Right atrium auricular region (tissue), 2 donors: Measurements from ENCODE around the gene DNMT3L. TPM values are rescaled to one million over a fixed set of nuclear protein-coding genes. Genes with fewer than 3 reads are reported as not detected.

Experiments used
- DNase-seq: peaks from one replicate; pipeline ENCODE4 v3.0.0-alpha.2; 2019; ENCODE audit warnings: low spot score
- H3K27ac ChIP-seq, 2 donors: fragments of 200-600 bp; sonication (generic); 1 replicate in 1 of 2; 2 replicates in 1 of 2; pipeline ENCODE4 v1.5.1; 2016 to 2019
- H3K27me3 ChIP-seq, 2 donors: fragments of 200-600 bp; sonication (generic); one replicate each; pipeline versions ENCODE4 v1.5.1 to v1.6.0; 2017 to 2019
- H3K36me3 ChIP-seq: fragments of 200-600 bp; sonication (generic); one replicate; pipeline ENCODE4 v1.5.1; 2016
- H3K4me1 ChIP-seq, 2 donors: fragments of 200-600 bp; sonication (generic); one replicate each; pipeline versions ENCODE4 v1.5.1 to v1.6.0; 2017 to 2019
- H3K4me3 ChIP-seq, 2 donors: fragments of 200-600 bp; sonication (generic); 1 replicate in 1 of 2; 2 replicates in 1 of 2; pipeline ENCODE4 v1.5.1; 2017 to 2019; ENCODE audit warnings: mild to moderate bottlenecking in 1 of 2, moderate library complexity in 1 of 2
- H3K9me3 ChIP-seq, 2 donors: fragments of 200-600 bp; sonication (generic); one replicate each; pipeline ENCODE4 v1.5.1; 2019
- CTCF ChIP-seq, 2 donors: fragments of 200-600 bp; sonication (generic); IDR thresholded peaks; one replicate each; pipeline ENCODE4 v1.5.1; 2019; ENCODE audit warnings: antibody characterized with exemption in 2 of 2
- total RNA-seq, 2 donors: library from RNA; depleted of rRNA; stranded (reverse); fragments of >200 nt; gene quantifications; one replicate each; pipeline ENCODE4 v1.1.0, GENCODE V29; 2016

The DNMT3L gene
- total RNA-seq, 2 donors from 2014 or later: not detected

GRCh38 chr21:44299458-44300261, 38.0 kb upstream of the DNMT3L start, which contains the start of gene PFKL:
Gene PFKL (plus strand): TSS chr21:44300053. CDS start chr21:44300106, 53 bp downstream.
- peak within 1 kb of the TSS; percentile 83 to 91 for H3K27ac ChIP-seq
- no peaks in the 10 kb centered on the region for H3K27me3 ChIP-seq
- H3K4me1 ChIP-seq: peaks cover 0 to 65% of the 10 kb centered on the region in 2 donors
- H3K9me3 ChIP-seq: no peaks in the 10 kb centered on the region
- DNase-seq: no peak
- no peaks in the 10 kb centered on the region for H3K36me3 ChIP-seq
- peak within 1 kb of the TSS; percentile 71 to 82 for H3K4me3 ChIP-seq
- peak in 1 of 2 donors; percentile 19 for TF ChIP-seq CTCF (IDR thresholded peaks at IDR 0.05)

- H3K27me3 ChIP-seq: no peaks in the 10 kb centered on the region
- peak overlapping the region; percentile 83 to 91 for H3K27ac ChIP-seq
- DNase-seq: no peak
- no peak for TF ChIP-seq CTCF (IDR thresholded peaks at IDR 0.05)
- no peaks in the 10 kb centered on the region for H3K36me3 ChIP-seq
- peak overlapping the region in 1 of 2 donors; percentile 82 for H3K4me3 ChIP-seq
- H3K9me3 ChIP-seq: no peaks in the 10 kb centered on the region
- H3K4me1 ChIP-seq: peaks cover 0 to 65% of the 10 kb centered on the region in 2 donors
Measured at GRCh38 chr21:44299085-44299457, 37.4 kb upstream of the DNMT3L start.

GRCh38 chr21:44298301-44298700, 36.6 kb upstream of the DNMT3L start:
- no peaks in the 10 kb centered on the region for H3K27me3 ChIP-seq
- DNase-seq: no peak
- H3K4me3 ChIP-seq: no peak overlapping the region
- H3K27ac ChIP-seq: peak overlapping the region in 1 of 2 donors; percentile 24
- peaks cover 0 to 57% of the 10 kb centered on the region in 2 donors for H3K4me1 ChIP-seq
- no peak for TF ChIP-seq CTCF (IDR thresholded peaks at IDR 0.05)
- H3K9me3 ChIP-seq: no peaks in the 10 kb centered on the region
- H3K36me3 ChIP-seq: no peaks in the 10 kb centered on the region

GRCh38 chr21:44297525-44298290, 36.0 kb upstream of the DNMT3L start:
- peak; percentile 93 for DNase-seq
- Histone ChIP-seq H3K27me3 (no peaks in the 10 kb centered on the region), H3K4me3 (no peak overlapping the region), H3K36me3 (no peaks in the 10 kb centered on the region), H3K27ac (peak overlapping the region in 1 of 2 donors; percentile 24), H3K9me3 (no peaks in the 10 kb centered on the region), H3K4me1 (peaks cover 0 to 54% of the 10 kb centered on the region in 2 donors)
- peak; percentile 80 to 86 for TF ChIP-seq CTCF (IDR thresholded peaks at IDR 0.05)

GRCh38 chr21:44296916-44297315, 35.2 kb upstream of the DNMT3L start:
- TF ChIP-seq CTCF (IDR thresholded peaks at IDR 0.05): no peak
- H3K27me3 ChIP-seq: no peaks in the 10 kb centered on the region
- H3K27ac ChIP-seq: no peak overlapping the region
- H3K9me3 ChIP-seq: no peaks in the 10 kb centered on the region
- DNase-seq: no peak
- no peak overlapping the region for H3K4me3 ChIP-seq
- no peaks in the 10 kb centered on the region for H3K36me3 ChIP-seq
- H3K4me1 ChIP-seq: peaks cover 0 to 46% of the 10 kb centered on the region in 2 donors
